CD4-positive, alpha-beta T cell treated with Interleukin-6 for 4 hours (primary cell): ENCODE data around the gene DYRK1A.

ENCODE experiments used
- DNase-seq: peaks from one replicate; pipeline ENCODE4 v3.0.0-alpha.2; 2020; ENCODE audit warnings: mixed read lengths

The DYRK1A gene

DNA sequence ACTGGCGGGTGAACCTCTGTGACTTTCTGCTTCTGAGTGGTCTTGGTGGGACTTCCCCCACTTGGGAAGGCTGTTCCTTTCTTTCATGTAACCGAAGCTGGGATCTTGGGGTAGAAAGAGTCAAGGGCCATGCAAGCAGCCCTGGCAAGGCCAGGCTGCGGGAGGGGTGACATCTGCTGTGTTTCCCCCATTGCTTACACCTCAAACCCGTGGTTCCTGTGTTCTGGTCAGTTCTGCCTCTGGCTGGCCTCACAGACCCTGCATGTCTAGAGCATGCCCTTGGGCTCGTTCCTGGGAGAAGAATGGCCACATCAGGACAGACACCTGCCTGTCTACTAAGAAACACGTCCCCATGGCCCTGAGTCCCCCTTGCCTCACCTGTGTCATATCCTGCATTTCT lies 207.7 kb downstream of the DYRK1A start:
- DNase-seq: no peak

DNA sequence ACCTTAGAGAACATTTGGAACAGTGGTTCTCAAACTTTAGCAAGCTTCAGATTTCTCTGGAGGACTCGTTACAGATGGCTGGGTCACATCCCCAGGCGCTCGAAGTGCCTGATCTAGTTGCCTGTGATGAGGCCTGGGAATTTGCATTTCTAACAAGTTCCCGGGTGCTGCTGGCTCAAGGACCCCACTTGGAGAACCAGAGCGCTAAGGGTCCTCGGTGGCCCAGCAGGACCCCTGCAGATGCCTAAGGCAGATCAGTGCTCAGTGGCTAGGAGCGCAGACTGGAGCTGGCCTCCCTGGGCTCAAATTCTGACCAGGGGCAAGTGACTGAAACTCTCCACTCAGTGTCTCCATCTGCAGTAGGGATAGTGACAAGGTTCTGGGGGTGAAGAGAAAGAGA lies 208.2 kb downstream of the DYRK1A start:
- no peak for DNase-seq

DNA sequence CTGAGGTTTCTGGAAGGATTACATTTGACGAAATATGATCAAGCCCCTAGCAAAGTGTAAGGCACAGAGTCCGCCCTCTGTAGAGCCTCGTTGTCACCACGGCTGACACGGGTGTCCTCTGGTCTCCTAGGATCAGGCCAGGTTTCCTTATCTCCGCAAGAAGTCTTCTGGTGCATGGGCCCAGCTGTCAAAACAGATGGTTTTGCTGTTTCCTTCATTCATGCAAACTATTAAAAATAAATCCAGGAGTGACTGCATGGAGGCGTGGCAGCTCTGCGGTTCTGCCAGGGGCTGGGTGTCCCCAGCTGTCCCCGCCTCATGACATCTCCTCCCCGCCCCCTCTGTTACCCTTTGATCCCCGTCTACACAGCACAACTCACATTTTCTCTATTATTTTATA lies 209.0 kb downstream of the DYRK1A start:
- DNase-seq: no peak
